GM12873 (cell line): ENCODE data around the gene PLA2G4C.

Experiments used
- TF ChIP-seq, protein P1 (sequence below): IDR thresholded peaks from 2 replicates; pipeline ENCODE4 v1.5.1; 2012; ENCODE audit warnings: low read depth, mild to moderate bottlenecking, moderate library complexity, low read length, control low read depth; ENCODE audit not compliant: insufficient read depth; ENCODE audit errors: missing control alignments

PLA2G4C gene

DNA sequence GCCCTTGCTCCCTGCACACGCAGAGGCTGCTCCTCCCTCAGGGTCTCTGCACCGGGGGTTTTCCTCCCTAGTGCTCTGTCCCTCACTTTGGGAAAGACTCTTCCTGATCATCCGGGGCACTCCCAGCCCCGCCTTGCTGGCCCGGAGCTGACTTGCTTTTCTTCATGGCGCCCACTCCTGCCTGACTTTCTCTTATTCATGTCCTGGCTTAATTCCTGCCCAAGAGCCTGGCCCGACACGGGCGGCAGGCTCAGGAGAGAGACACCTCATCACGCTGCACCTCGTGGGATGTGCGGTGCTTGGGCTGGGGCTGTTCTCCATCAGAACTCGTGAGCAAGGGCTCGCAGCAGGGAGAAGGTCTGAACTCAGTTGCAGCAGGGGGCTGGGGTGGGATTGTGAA is 11.8 kb upstream of the PLA2G4C start:
- TF ChIP-seq, protein P1, sequence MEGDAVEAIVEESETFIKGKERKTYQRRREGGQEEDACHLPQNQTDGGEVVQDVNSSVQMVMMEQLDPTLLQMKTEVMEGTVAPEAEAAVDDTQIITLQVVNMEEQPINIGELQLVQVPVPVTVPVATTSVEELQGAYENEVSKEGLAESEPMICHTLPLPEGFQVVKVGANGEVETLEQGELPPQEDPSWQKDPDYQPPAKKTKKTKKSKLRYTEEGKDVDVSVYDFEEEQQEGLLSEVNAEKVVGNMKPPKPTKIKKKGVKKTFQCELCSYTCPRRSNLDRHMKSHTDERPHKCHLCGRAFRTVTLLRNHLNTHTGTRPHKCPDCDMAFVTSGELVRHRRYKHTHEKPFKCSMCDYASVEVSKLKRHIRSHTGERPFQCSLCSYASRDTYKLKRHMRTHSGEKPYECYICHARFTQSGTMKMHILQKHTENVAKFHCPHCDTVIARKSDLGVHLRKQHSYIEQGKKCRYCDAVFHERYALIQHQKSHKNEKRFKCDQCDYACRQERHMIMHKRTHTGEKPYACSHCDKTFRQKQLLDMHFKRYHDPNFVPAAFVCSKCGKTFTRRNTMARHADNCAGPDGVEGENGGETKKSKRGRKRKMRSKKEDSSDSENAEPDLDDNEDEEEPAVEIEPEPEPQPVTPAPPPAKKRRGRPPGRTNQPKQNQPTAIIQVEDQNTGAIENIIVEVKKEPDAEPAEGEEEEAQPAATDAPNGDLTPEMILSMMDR: no peak

DNA sequence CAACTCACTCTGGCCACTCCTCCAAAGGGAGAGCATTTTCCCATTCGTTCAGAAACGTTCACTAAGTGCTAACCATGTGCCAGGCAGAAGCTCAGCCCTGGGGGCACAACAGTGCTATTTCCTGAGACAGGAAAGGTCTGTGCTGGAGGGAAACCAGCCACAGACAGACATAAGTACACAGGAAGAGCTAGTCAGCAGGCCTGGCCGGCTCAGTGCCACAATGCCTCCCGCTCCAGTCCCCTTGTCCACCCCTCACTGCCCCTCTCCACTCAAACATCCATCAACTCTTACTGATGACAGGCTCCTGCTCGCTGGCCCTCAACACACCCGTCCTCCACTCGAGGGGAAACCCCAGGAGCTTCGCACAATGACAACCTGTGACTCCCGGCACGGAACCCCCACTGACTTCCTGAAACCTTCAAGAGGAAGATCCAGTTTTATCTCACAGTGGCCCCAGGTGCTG is 11.3 kb upstream of the PLA2G4C start:
- TF ChIP-seq, protein P1: no peak

DNA sequence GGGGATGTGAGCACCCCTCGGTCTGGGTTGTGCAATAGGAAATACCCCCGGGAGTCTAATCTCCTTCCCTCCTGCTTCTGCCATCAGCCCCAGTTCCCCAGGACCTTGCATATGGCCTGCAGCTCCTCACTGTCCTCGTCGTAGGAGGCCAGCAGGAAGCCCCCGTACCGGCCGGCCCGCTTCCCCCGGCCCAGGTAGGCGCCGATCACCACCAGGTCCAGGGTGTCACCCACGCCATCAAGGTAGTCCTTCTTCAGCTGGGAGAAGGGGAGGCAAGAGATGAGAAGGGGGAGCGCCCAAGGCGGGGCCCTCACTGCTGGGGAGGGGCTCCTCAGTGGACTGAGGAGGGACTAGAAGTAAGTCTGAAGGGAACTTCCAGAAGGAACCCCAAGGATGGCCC is 10.4 kb upstream of the PLA2G4C start:
- TF ChIP-seq, protein P1: no peak

DNA sequence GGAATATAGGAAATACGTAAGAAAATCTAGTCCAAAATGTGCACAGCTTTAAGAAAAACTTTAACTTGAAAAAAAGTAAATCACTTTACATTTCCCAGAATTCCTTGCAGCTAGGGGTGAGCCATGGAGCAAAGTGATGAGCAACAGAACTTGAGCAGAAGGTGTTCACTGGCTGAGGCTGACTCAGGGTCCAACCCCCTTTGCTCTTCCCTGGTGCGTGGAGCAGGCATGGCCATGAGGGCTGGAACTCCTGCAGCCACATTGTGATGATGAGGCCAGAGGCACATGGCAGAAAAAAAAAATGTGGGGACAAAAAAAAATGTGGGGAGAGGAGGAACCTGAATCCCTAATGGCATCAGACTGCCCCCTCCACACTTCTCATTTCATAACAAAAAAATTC is 9.9 kb upstream of the PLA2G4C start:
- TF ChIP-seq, protein P1: no peak

DNA sequence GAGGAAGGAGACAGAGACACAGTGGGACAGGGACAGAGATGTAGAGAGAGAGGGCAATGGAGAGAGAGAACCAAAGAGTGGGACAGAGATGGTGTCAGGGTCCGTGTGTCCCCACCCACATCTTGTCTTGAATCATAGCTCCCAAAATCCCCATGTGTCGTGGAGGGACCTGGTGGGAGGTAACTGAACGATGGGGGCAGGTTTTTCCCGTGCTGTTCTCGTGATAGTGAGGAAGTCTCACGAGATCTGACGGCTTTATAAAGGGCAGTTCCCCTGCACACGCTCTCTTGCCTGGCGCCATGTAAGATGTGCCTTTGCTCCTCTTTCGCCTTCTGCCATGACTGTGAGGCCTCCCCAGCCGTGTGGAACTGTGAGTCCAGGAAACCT is 7.5 kb upstream of the PLA2G4C start:
- TF ChIP-seq, protein P1: no peak

DNA sequence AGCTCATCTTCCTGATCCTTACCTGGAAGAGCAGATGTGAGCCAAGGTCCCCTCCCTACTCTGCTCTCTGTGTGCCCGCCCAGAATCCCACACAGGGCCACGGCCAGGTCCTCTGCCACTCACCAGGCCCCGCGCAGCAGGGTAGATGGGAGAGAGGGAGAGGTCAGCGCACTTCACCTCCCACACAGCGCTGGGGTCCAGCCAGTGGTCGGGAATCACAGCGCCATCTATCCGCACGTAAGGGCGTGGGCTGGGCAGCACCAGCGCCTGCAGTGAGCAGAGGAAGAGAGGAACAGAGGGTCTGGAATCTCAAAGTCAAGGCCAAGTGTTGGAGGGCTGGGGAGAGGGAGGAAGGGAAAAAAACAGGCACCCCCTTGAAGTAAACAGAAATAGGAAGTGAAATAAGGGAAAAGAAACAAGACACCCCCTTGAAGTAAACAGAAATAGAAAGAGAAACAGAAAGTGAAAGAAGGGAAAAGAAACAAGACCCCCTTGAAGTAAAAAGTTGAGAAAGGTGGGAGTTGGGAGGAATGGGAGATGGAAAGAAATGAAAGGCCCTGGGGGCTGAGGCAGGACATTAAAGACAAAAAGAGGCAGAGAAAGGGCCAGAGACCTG is 7.0 kb upstream of the PLA2G4C start:
- TF ChIP-seq, protein P1: no peak

DNA sequence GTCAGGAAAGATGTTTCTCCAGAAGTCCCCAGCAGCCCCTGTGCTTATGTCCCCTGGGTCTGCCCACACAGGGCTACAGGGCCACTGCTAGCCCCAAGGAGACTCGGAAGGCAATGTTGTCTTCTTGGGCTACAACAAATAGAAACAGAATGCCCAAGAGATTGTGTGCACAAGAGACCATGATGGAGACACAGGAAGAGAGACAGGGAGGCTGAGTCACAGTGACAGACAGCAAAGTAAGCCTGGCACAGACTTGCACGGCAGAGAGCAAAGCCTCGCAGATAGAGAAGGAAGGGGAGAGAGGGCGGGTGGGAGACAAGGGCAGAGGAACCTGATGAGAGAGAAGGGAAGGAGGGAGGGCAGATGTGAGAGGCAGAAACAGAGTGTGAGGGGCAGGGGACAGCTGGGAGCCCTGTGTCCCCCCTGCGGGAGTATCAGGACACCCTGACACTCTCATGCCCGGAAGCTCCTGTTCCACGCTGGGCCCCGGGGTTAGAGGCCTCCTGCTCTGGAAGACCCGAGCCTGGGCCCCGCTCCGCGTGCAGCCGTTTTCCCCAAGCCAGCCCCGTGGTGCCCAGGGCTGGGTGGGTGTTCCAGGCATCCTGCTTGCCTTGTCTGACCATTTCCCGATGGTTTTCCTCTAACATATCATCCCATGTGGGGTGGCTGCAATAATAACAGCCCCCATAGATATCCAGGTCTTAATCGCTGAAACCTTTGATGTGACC is 2.7 kb upstream of the PLA2G4C start:
- TF ChIP-seq, protein P1: no peak
